Activated CD8-positive, alpha-beta memory T cell treated with anti-CD3 and anti-CD28 coated beads for 4 hours (primary cell): Measurements from ENCODE around the gene LENG9.
"Not testable (repeated sequence)": the region's sequence is repeated elsewhere in the genome, so short reads cannot be mapped to it uniquely, and the experiment has no call there.

Experiments
- DNase-seq, 2 donors: peaks; one replicate each; pipeline ENCODE4 v3.0.0-alpha.2; 2020; ENCODE audit warnings: low read depth in 2 of 2

LENG9 gene

GRCh38 chr19:54463531-54464043 is at the start of gene LENG9:
LENG9 (minus strand) TSS chr19:54463778; CDS start chr19:54463526, 252 bp downstream.
- peak; percentile 77 to 91 for DNase-seq

DNA sequence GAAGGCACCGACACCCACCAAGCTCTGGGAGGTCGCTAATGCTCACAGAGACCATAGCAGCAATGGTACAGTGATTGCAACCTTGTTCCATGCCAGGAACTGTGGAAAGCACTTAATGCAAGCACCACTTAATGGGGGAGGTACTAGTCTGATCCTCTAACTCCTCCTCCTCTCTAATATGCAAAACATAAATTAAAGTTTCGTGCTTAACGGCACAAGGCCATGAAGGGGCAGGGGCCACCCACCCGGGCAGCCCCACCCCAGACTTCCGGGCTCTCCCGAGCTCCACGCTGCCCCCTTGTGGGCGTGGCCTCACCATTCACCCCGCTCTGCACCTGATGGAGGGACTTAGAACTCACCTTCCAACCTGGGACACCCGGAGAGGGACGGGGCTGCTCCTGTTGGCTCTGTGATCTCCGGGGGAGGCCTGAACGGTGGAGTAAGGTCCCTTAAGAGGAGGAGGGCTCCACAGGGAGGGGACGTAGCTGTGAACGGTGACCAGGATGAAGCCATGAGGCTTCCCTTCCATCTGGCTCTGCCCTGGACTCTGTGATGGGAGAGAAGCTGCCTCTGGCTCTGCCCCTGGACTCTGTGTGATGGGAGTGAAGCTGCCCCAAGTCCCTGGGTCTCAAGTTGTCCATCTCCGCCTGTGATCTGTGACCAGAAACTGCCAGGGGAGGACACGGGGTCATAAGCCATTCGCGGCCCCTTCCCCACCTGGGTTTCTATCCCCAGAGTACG is 45.8 kb upstream of the LENG9 start:
- not testable (repeated sequence) for DNase-seq

DNA sequence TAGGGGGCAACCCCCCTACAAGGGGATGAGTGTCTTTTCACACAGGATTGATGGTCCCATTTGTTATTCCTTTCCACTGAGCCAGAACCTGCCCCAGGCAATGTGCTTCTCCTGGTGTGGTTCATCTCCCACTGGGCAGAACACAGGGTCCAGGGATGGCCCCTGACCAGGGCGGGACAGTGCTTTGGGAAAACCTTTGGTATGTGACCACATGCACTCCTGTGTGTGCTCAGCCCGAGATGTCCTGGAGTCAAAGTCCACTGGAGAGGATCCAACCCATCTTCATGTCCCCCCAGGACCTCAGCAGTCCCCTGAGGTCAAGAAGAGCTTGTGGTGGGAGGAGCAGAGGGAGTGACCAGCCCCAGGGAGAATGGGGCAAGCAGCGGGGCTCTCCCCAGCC is 44.9 kb upstream of the LENG9 start:
- DNase-seq: not testable (repeated sequence)

- DNase-seq: no peak
Observed at GRCh38 chr19:54507824-54508223, 44.2 kb upstream of the LENG9 start.

DNA sequence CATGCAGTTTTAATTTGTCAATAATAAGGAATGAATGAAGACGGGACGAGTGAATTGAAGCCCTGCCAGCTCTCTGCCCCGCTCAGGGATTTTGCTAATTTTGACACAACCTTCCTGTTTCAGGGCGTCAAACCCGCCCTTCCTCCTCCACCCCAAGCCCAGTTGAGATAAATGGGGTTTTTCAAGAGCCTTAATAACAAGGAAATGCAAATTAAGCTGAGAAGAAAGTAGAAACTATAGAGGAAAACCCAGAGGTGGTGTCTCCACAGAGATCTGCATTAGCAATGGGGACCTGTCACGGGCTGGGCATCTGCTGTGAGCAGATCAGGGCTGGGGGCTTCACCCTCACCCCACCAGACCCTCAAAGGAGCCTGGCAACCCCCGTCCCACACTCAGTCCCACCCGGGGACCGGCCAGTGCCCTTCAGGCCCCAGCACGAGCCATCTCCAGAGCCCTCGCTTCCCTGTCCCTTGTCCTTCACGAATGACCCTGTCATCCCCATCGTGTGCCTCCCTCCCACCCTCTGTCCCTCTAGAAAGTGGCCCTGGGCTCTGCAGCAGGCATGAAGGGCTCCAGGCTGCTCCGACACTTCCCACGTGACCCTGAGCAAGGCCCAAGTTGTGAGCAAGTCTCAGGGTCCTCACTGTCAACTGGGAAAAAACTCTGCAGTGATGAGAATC is 43.6 kb upstream of the LENG9 start:
- DNase-seq: not testable (repeated sequence)

DNA sequence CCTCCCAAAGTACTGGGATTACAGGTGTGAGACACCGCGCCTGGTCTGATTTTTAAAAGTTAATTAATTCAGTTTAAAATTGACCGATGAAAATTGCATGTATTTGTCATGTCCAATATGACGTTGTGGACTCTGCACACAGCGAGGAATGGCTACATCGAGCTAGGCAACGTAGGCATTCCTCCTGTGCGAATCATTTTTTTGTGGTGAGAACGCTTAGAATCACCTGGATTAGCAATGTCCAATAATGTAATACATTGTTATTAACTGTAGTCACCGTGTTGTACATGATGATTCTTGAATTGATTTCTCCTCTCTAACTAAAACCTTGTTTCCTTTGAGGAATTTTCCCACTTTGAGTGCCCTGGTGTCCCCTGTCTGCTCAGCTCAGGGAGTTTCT is 42.5 kb upstream of the LENG9 start:
- no peak for DNase-seq

GRCh38 chr19:54505542-54505941 is 42.0 kb upstream of the LENG9 start:
- not testable (repeated sequence) for DNase-seq

- DNase-seq: no peak
Observed at GRCh38 chr19:54502518-54503048, 39.0 kb upstream of the LENG9 start, which contains the start of gene LAIR2. LAIR2 (plus strand) TSS chr19:54502831; CDS start chr19:54502919, 88 bp downstream.

- DNase-seq: not testable (repeated sequence)
Observed at GRCh38 chr19:54498451-54498772, 34.8 kb upstream of the LENG9 start.

GRCh38 chr19:54497747-54498450 is 34.3 kb upstream of the LENG9 start:
- not testable (repeated sequence) for DNase-seq

- not testable (repeated sequence) for DNase-seq
Observed at GRCh38 chr19:54495284-54495683, 31.7 kb upstream of the LENG9 start.

DNA sequence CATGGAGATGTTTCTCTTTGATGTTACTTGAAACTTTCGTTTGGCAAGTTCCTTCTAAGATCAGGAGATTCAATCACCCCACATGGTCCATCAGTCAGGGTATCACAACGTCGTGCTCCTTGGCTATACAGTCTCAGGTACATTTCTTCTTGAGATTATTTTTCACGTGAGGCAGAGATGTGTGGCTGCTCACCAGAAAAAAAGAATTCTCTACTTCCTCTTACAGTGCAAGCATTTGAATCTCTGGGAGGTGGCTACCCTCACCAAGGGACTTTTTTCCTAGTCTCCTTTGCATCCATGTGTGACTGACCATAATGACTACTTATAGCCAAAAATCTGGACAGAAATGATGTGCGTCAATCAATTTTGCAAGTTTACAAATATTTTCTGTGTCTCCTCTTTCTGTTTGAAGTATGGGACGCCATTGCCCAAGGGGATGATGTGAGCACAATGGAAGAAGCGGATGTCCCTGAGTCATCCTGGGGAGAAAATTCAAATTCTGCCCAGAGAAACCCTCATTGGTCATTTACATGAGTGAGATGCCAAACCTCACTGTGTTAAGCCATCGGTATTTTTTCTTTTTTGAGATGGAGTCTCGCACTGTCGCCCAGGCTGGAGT is 30.5 kb upstream of the LENG9 start:
- DNase-seq: no peak

GRCh38 chr19:54493056-54493455 is 29.5 kb upstream of the LENG9 start:
- not testable (repeated sequence) for DNase-seq

- no peak for DNase-seq
Observed at GRCh38 chr19:54492568-54492967, 29.0 kb upstream of the LENG9 start.

GRCh38 chr19:54489766-54490165 is 26.2 kb upstream of the LENG9 start:
- no peak for DNase-seq

DNA sequence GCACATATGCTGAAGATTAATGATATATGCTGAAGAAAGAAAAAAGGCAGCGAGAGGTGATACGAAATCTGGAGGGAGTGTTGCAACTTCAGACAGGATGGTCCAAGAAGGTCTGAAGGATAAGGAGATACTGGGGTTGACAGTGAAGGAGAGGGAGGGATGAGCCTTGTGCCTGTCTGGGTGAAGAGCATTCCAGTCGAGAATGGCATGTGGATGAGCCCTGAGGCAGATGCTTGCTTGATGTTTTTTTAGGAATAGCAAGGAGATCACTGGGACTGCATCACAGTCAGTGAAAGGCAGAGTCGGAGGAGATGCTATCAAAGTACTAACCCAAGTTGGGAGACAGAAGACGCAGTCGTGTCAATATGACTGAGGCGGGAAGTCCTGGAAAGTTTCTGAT is 25.8 kb upstream of the LENG9 start:
- no peak for DNase-seq

DNA sequence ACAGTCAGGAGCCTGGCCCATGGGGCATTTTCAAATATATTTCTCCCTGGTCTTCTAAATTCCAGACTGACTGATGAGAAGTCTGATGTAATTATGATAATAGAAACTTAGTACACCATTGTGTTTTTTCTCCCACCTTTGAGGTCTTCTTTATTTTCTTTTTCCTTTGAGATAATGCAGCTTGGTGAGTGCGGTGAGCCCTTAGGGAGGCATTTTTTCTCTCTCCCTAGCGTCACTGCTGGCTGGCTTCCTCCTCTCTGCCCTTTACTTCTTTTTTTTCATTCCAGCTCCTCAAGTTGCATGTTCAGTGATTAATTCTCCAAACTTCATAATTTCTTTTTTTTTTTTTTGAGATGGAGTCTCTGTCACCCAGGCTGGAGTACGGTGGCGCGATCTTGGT is 22.3 kb upstream of the LENG9 start:
- DNase-seq: no peak

- no peak for DNase-seq
Observed at GRCh38 chr19:54484451-54484850, 20.9 kb upstream of the LENG9 start.

DNA sequence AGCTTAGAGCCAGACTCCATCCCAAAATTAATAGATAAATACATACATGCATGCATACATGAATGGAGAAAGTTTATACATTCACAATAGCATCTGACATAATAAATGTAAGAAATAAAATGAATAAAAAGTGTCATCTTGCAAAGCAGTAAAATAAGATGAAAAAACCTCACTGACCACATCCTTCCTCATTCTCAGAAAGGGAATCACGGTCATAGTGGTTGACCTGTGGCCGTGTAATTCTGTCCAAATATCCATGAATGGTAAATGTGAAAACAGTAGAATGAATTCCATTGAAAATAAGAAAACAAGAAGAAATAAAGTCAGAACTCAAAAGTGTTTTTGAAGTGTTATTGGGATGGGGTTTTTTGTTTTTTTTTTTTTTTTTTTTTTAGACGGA is 19.3 kb upstream of the LENG9 start:
- no peak for DNase-seq

DNA sequence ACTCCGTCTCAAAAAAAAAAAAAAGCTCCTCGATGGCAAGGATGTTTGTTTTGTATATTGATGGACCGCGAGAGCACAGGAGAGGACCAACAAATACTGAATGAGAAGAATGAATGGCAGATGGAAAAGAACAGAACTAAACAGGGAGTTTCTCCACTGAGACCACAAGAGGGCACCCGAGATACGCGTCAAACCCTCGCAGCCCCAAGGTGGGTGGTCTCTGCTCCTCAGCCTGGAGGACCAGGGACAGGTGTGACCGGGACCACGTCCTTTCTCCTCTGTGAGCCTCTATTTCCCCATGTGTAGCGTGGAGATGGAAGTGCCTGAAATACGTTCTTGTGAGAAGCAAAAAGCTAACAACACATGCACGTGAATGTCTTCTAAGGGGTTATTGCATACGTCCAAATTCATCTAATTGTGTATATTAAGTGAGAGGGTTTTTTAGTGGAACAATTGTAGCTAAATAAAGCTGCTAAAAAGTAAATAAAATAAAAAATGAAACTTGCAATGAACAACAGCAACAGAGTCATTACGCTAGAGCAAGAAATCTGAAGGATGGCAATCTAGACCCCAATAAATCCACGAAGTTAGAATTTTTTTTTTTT is 17.9 kb upstream of the LENG9 start:
- no peak for DNase-seq

DNA sequence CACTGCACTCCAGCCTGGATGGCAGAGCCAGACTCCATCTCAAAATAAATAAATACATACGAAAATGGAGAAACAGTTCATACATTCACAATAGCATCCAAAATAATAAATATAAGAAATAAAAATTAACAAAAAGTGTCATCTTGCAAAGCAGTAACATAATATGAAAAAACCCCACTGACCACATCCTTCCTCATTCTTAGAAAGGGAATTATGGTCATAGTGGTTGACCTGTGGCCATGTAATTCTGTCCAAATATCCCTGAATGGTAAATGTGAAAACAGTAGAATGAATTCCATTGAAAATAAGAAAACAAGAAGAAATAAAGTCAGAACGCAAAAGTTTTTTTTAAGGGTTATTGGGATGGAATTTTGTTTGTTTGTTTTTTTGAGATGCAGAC is 16.5 kb upstream of the LENG9 start:
- DNase-seq: no peak
